Astrocyte of the spinal cord (primary cell): ENCODE results near the gene RRM2.

Source experiments
- DNase-seq: peaks from one replicate; pipeline ENCODE4 v3.0.0; 2011; ENCODE audit warnings: low read depth, low spot score
- H3K4me3 ChIP-seq: 2 replicates; pipeline ENCODE4 v1.5.1; 2011; ENCODE audit warnings: low read depth, mild to moderate bottlenecking, low read length, moderate library complexity
- in situ Hi-C: cut with HindIII; loops from 2 replicates; pipeline ENCODE4 v1.10.0; 2017; ENCODE audit warnings: low sequenced_read_pairs
- TF ChIP-seq, protein P1 (sequence below): IDR thresholded peaks from 2 replicates; pipeline ENCODE4 v1.5.1; 2012; ENCODE audit warnings: low read depth, mild to moderate bottlenecking, low read length, inconsistent platforms

Gene RRM2

DNA sequence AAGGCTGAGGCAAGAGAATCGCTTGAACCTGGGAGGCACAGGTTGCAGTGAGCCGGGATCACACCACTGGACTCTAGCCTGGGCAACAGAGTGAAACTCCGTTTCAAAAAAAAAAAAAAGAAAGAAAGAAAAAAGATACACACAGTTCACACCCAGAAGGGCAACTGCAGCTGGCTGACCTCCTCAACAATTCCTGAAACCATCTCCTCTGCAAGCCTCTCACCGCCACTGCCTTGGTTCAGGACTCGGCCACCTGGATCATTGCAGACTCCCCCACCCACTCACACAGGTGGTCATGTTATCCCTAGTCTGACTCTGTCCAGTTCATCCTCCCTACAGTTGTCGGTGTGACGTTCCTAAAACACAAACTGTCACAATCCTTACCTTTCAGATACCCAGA, 44.5 kb upstream of the RRM2 start:
- in situ Hi-C loops = no loop called here
- no peak for DNase-seq
- TF ChIP-seq, protein P1, sequence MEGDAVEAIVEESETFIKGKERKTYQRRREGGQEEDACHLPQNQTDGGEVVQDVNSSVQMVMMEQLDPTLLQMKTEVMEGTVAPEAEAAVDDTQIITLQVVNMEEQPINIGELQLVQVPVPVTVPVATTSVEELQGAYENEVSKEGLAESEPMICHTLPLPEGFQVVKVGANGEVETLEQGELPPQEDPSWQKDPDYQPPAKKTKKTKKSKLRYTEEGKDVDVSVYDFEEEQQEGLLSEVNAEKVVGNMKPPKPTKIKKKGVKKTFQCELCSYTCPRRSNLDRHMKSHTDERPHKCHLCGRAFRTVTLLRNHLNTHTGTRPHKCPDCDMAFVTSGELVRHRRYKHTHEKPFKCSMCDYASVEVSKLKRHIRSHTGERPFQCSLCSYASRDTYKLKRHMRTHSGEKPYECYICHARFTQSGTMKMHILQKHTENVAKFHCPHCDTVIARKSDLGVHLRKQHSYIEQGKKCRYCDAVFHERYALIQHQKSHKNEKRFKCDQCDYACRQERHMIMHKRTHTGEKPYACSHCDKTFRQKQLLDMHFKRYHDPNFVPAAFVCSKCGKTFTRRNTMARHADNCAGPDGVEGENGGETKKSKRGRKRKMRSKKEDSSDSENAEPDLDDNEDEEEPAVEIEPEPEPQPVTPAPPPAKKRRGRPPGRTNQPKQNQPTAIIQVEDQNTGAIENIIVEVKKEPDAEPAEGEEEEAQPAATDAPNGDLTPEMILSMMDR = no peak
- no peak overlapping the region for H3K4me3 ChIP-seq

DNA sequence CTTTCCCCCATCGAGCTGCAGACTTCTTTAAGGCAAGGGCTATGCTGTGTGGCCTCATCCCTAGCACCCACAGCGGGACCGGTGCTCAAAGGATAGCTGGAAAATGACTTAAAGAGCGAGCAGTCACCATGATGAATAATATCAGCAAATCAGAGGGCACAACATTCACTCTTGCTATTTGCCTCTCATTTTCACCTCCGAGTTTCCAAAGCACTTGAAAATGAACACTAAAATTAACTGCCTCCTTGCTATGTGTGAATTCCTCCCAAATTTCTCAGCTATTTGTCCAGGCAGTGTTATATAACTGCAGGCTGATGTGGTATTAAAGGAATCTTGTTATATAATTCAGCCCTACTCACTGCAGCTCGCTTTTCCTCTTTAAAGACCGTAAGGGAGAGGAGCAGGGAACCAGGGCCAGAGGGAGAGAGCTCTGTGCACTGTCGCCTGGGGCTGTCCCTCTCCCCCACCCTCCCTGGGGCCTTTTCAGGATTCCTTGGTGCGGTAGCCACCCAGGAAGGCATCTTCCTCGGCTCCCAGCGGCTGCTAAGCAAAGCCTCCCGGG, 43.8 kb upstream of the RRM2 start:
- peak overlapping the region; percentile 35 for H3K4me3 ChIP-seq
- in situ Hi-C loops = no loop called here
- TF ChIP-seq, protein P1 = no peak
- DNase-seq = no peak

DNA sequence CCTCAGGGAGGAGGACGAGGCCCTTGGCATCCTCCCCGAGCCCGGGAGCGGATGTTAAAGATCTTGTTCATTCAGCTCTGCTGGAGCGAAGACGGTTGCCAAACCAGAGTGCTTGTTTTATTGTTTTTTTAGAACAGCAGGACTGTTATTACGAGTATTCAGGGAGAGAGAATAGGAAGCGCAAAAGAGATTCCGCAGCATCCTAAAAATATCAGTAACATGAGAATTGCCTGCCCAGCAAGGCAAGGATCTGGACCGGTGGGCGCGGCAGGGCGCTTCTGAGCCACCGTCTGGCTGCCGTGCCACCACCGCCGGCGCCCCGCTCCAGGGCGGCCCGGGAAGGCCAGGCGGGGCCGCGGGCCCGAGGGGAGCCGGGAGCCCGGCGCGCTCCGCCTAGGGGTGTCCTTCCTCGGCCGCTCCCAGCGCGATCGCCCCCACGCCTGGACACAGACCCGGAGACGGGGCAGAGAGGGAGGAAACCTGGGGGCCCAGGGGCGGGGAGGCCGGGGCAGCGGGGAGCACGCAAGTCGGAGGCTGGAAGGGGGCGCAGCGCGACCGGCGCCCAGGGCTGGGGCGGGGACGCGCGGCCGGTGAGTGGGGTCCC, 43.2 kb upstream of the RRM2 start:
- DNase-seq = peak; percentile 88
- TF ChIP-seq, protein P1 = no peak
- H3K4me3 ChIP-seq = peak overlapping the region; percentile 35
- in situ Hi-C loops = no loop called here

DNA sequence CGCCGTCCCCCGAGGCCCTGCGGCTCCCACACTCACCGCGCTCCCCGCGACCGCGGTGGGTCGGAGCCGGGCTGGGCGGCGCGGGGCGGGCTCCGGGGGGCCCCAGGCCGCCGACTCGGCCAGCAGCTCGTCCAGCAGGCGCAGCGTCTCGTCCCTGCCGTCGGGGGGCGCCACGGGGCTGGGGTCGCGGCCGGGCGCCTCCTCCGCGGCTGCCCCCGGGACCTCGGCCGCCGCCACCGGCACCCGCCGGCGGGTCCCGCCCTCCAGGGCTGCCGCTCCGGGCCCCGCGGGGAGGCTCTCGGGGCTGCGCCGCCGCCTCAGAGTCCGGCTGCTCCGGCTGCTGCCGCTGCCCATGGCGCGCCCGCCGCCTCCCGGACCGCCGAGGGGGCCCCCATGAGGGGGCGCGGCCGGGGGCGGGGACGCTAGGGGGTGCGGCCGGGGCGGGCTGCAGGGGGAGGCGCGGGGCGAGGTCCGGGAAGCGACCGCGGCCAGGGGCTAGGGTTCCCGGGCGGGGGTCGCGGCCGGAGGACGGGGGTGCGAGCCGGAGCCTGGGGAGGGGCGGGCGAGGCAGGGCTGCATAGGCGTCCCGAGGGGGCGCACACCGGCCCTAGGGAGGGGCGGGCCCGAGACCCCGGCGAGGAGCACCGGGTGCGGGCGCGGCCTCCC, 42.5 kb upstream of the RRM2 start, which contains the start of gene CYS1:
CYS1 (minus strand) TSS at position 542 of the 666 bp plus-strand sequence; CDS start at position 354, 188 bp downstream.
- TF ChIP-seq, protein P1 = peak; percentile 23
- peak within 1 kb of the TSS; percentile 35 for H3K4me3 ChIP-seq
- DNase-seq = no peak
- in situ Hi-C loops = no loop called here

DNA sequence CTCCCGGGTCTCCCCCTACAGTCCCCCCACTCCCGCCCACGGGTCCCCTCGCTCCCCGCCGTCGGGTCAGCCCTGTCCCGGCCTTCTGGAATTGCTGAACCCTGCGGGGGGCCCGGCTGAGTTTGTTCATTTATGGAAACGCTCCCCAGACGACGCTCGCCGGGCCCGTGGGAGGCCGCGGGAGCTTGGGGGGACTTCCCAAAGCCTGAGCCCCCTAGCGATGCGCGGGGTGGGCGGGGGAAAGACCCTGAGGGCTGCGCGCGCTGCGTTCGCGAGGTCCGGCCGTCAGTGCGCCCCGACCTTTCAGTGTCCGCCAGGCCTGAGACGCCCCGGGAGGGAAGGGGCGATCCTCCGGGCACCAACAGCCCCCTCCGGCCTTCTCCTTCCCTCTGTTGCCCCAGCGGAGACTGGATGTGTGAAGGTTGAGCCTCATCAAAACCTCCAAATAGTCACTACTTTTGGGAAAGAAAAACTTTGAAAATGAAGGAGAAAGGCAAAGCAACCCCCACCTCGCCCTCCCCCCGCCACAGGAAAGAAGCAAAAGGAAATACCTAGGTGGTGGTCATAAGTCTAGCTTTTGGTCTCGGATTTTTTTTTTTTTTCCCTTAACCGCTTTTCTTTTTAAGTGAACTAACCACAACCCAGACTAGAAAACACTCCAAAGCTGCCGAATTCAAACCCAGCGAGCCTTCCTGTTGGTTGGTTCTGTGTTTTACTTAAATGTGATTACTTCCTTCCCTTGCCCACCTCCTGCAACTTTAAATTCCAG, 41.8 kb upstream of the RRM2 start:
- in situ Hi-C loops = no loop called here
- TF ChIP-seq, protein P1 = no peak
- peak overlapping the region; percentile 5 for H3K4me3 ChIP-seq
- peak; percentile 38 for DNase-seq

DNA sequence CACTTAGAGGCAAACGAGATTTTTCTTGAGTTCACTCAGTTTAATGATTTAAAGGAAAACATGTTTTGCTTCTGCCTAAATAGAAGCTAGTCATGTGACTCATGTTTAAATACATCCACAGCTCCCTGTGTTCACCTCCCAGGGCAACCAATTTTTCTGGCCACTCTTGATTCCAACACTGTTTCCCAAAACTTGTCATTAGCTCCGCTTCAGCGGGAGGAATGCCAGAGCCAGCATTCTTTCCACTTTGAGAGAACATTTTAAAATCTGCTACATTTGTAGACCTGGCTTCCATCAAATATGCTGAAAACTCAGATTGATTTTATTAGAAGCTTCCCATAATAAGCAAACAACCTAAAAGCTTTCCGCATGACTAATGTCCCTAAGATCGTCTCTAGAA, 39.5 kb upstream of the RRM2 start:
- DNase-seq = no peak
- TF ChIP-seq, protein P1 = no peak
- in situ Hi-C loops = no loop called here
- no peak overlapping the region for H3K4me3 ChIP-seq
